Measurements from ENCODE around the gene TIMELESS. TPM values are rescaled to one million over a fixed set of nuclear protein-coding genes. Genes with fewer than 3 reads are reported as not detected.
"Not testable (repeated sequence)": the region's sequence is repeated elsewhere in the genome, so short reads cannot be mapped to it uniquely, and the experiment has no call there.

The TIMELESS gene
- polyA plus RNA-seq, 1 donor, result 12.7 TPM

- no peak for DNase-seq
Measured at GRCh38 chr12:56461235-56462159, 12.3 kb upstream of the TIMELESS start.

- DNase-seq, result no peak
Measured at GRCh38 chr12:56457817-56458216, 8.6 kb upstream of the TIMELESS start.

GRCh38 chr12:56454557-56454956 lies 5.3 kb upstream of the TIMELESS start, which contains the start of gene MIP:
TSS of gene MIP (minus strand) at chr12:56454657. CDS start at chr12:56454613, 44 bp downstream.
- DNase-seq, result no peak

GRCh38 chr12:56451147-56451546 lies 1.9 kb upstream of the TIMELESS start:
- no peak for DNase-seq

- no peak for DNase-seq
Measured at GRCh38 chr12:56450241-56450640, 1.0 kb upstream of the TIMELESS start.

- no peak for DNase-seq
Measured at GRCh38 chr12:56449622-56449984, 377 bp upstream of the TIMELESS start.

GRCh38 chr12:56443208-56443607 lies 6.0 kb downstream of the TIMELESS start:
- DNase-seq, result not testable (repeated sequence)

- no peak for DNase-seq
Measured at GRCh38 chr12:56437430-56438176, 11.6 kb downstream of the TIMELESS start.

GRCh38 chr12:56434828-56435227 lies 14.4 kb downstream of the TIMELESS start:
- DNase-seq, result no peak

GRCh38 chr12:56431850-56432249 lies 17.4 kb downstream of the TIMELESS start:
- DNase-seq, result no peak

GRCh38 chr12:56431288-56431687 lies 17.9 kb downstream of the TIMELESS start:
- DNase-seq, result no peak

GRCh38 chr12:56425940-56426438 lies 23.2 kb downstream of the TIMELESS start:
- DNase-seq, result no peak

GRCh38 chr12:56425193-56425592 lies 24.0 kb downstream of the TIMELESS start:
- no peak for DNase-seq

GRCh38 chr12:56420411-56420810 lies 28.8 kb downstream of the TIMELESS start:
- DNase-seq, result no peak

GRCh38 chr12:56417739-56418138 lies 31.5 kb downstream of the TIMELESS start:
- DNase-seq, result no peak

GRCh38 chr12:56414401-56414800 lies 34.8 kb downstream of the TIMELESS start:
- no peak for DNase-seq

GRCh38 chr12:56413392-56413791 lies 35.8 kb downstream of the TIMELESS start:
- no peak for DNase-seq

GRCh38 chr12:56411781-56412639 lies 37.2 kb downstream of the TIMELESS start:
- DNase-seq, result no peak

- DNase-seq, result no peak
Measured at GRCh38 chr12:56410768-56411167, 38.5 kb downstream of the TIMELESS start.

- DNase-seq, result no peak
Measured at GRCh38 chr12:56408799-56409417, 40.3 kb downstream of the TIMELESS start.

GRCh38 chr12:56404227-56404626 lies 45.0 kb downstream of the TIMELESS start:
- DNase-seq, result not testable (repeated sequence)

- DNase-seq, result not testable (repeated sequence)
Measured at GRCh38 chr12:56401612-56402011, 47.6 kb downstream of the TIMELESS start.

All from hindlimb muscle (tissue), 1 donor.